Measurements from ENCODE around the gene R3HCC1L.

- TF ChIP-seq CTCF (IDR thresholded peaks at IDR 0.05; ENCODE audit: low read length) (no peak), EZH2 (optimal IDR thresholded peaks at IDR 0.05; ENCODE audit: low read depth, low read length) (no peak)
Observed at GRCh38 chr10:98254234-98254974, 119.9 kb downstream of the R3HCC1L start.
